Measurements from ENCODE around the gene P3H3.
A peak's percentile ranks its signal among the peaks of the same experiment; 100 is the strongest.
"Not testable (repeated sequence)": the region's sequence is repeated elsewhere in the genome, so short reads cannot be mapped to it uniquely, and the experiment has no call there.

Gene P3H3

GRCh38 chr12:6871052-6871957 is 43.1 kb downstream of the P3H3 start:
- ChIA-PET POLR2A (interaction anchor here (1.1 kb wide), 1 partner anchor 73 kb away, joined by 3 read pairs; the partner anchor contains the start of genes C12orf57 and RNU7-1), CTCF (interaction anchor here (0.8 to 9.4 kb wide), 25 partner anchors 10 to 242 kb away, joined by 3 to 105 read pairs (median 8); partner anchors contain the start of genes C12orf57, CDCA3, LRRC23 and MLF2)
- Histone ChIP-seq H3K9me3 (ENCODE audit: control extremely low read depth in 1 of 5, control insufficient read depth in 4 of 5, insufficient read depth in 2 of 5, low read depth in 1 of 5, low read length in 4 of 5) (no peaks in the 10 kb centered on the region), H3K36me3 (ENCODE audit: control insufficient read depth in 4 of 4, insufficient read depth in 4 of 4, low read length in 3 of 4) (peaks cover 4 to 32% (median 22%) of the 10 kb centered on the region in 4 experiments), H3K4me3 (ENCODE audit: control insufficient read depth in 1 of 7, extremely low read depth in 1 of 7, insufficient read depth in 4 of 7, low read depth in 2 of 7, low read length in 6 of 7) (peak overlapping the region in 5 of 7 experiments; percentile 7 to 94 (median 77)), H3K4me1 (ENCODE audit: control extremely low read depth in 1 of 4, control insufficient read depth in 4 of 4, insufficient read depth in 4 of 4, low read length in 3 of 4) (peaks cover 18 to 76% (median 70%) of the 10 kb centered on the region in 4 experiments), H3K27me3 (replicated peaks in 2 of 5; ENCODE audit: control insufficient read depth in 4 of 5, insufficient read depth in 5 of 5, low read length in 4 of 5) (no peaks in the 10 kb centered on the region), H3K27ac (ENCODE audit: insufficient read depth in 1 of 2, low read depth in 1 of 2, low read length in 2 of 2, poor library complexity in 1 of 2, severe bottlenecking in 2 of 2) (peak overlapping the region in 1 of 2 experiments; percentile 86)
- DNase-seq = no peak
- 74% methylated on average over 10 of the region's 12 CpGs for WGBS (ENCODE audit: insufficient coverage)

- ChIA-PET CTCF (interaction anchor here (0.6 to 9.4 kb wide), 40 partner anchors 9 to 241 kb away, joined by 3 to 105 read pairs (median 4); partner anchors contain the start of genes C12orf57, CDCA3, ENO2 and LRRC23), POLR2A (interaction anchor here (0.7 to 2.6 kb wide), 8 partner anchors 18 to 236 kb away, joined by 3 to 21 read pairs (median 4); partner anchors contain the start of genes C12orf57, C1RL, RNU7-1 and USP5)
- peak overlapping the region; percentile 76 to 94 (median 79) for H3K4me3 ChIP-seq (ENCODE audit: control insufficient read depth in 1 of 7, extremely low read depth in 1 of 7, insufficient read depth in 4 of 7, low read depth in 2 of 7, low read length in 6 of 7)
- no peaks in the 10 kb centered on the region for H3K27me3 ChIP-seq (replicated peaks in 2 of 5; ENCODE audit: control insufficient read depth in 4 of 5, insufficient read depth in 5 of 5, low read length in 4 of 5)
- H3K27ac ChIP-seq (ENCODE audit: insufficient read depth in 1 of 2, low read depth in 1 of 2, low read length in 2 of 2, poor library complexity in 1 of 2, severe bottlenecking in 2 of 2) = peak overlapping the region; percentile 55 to 86
- H3K9me3 ChIP-seq (ENCODE audit: control extremely low read depth in 1 of 5, control insufficient read depth in 4 of 5, insufficient read depth in 2 of 5, low read depth in 1 of 5, low read length in 4 of 5) = no peaks in the 10 kb centered on the region
- WGBS (ENCODE audit: insufficient coverage) = 2% methylated on average over 37 of the region's 40 CpGs
- peak; percentile 75 to 84 (median 82) for DNase-seq
- peaks cover 18 to 68% (median 61%) of the 10 kb centered on the region in 4 experiments for H3K4me1 ChIP-seq (ENCODE audit: control extremely low read depth in 1 of 4, control insufficient read depth in 4 of 4, insufficient read depth in 4 of 4, low read length in 3 of 4)
- peaks cover 4 to 29% (median 22%) of the 10 kb centered on the region in 4 experiments for H3K36me3 ChIP-seq (ENCODE audit: control insufficient read depth in 4 of 4, insufficient read depth in 4 of 4, low read length in 3 of 4)
Measured at GRCh38 chr12:6872073-6873048, 44.2 kb downstream of the P3H3 start.

GRCh38 chr12:6873094-6874014 is 45.1 kb downstream of the P3H3 start, which contains the start of gene SPSB2:
Gene SPSB2, minus strand, starts transcription at chr12:6873303. Its CDS starts 402 bp downstream, at chr12:6872901.
- Histone ChIP-seq H3K27me3 (replicated peaks in 2 of 5; ENCODE audit: control insufficient read depth in 4 of 5, insufficient read depth in 5 of 5, low read length in 4 of 5) (no peaks in the 10 kb centered on the region), H3K27ac (ENCODE audit: insufficient read depth in 1 of 2, low read depth in 1 of 2, low read length in 2 of 2, poor library complexity in 1 of 2, severe bottlenecking in 2 of 2) (peak within 1 kb of the TSS; percentile 55 to 86), H3K36me3 (ENCODE audit: control insufficient read depth in 4 of 4, insufficient read depth in 4 of 4, low read length in 3 of 4) (peaks cover 4 to 29% (median 22%) of the 10 kb centered on the region in 4 experiments), H3K4me1 (ENCODE audit: control extremely low read depth in 1 of 4, control insufficient read depth in 4 of 4, insufficient read depth in 4 of 4, low read length in 3 of 4) (peaks cover 16 to 63% (median 55%) of the 10 kb centered on the region in 4 experiments), H3K9me3 (ENCODE audit: control extremely low read depth in 1 of 5, control insufficient read depth in 4 of 5, insufficient read depth in 2 of 5, low read depth in 1 of 5, low read length in 4 of 5) (no peaks in the 10 kb centered on the region), H3K4me3 (ENCODE audit: control insufficient read depth in 1 of 7, extremely low read depth in 1 of 7, insufficient read depth in 4 of 7, low read depth in 2 of 7, low read length in 6 of 7) (peak within 1 kb of the TSS; percentile 77 to 94 (median 82))
- DNase-seq = peak; percentile 98 to 99 (median 99)
- WGBS (ENCODE audit: insufficient coverage) = under 1% methylated on average over 49 of the region's 66 CpGs
- CTCF ChIA-PET = interaction anchor here (0.7 to 9.4 kb wide), 35 partner anchors 9 to 238 kb away, joined by 3 to 105 read pairs (median 5); partner anchors contain the start of genes C12orf57, CDCA3, LRRC23 and MLF2
- POLR2A ChIA-PET = interaction anchor here (0.9 to 2.6 kb wide), 6 partner anchors 17 to 235 kb away, joined by 3 to 21 read pairs (median 5); partner anchors contain the start of genes C12orf57, C1RL, RNU7-1 and USP5

- H3K4me3 ChIP-seq (ENCODE audit: control insufficient read depth in 1 of 7, extremely low read depth in 1 of 7, insufficient read depth in 4 of 7, low read depth in 2 of 7, low read length in 6 of 7) = peak overlapping the region; percentile 50 to 94 (median 80)
- CTCF ChIA-PET = interaction anchor here (0.7 to 9.4 kb wide), 10 partner anchors 8 to 237 kb away, joined by 3 to 105 read pairs (median 6); partner anchors contain the start of gene LRRC23
Measured at GRCh38 chr12:6874015-6874368, 45.8 kb downstream of the P3H3 start.

GRCh38 chr12:6879824-6880223 is 51.6 kb downstream of the P3H3 start:
- H3K4me3 ChIP-seq (ENCODE audit: control insufficient read depth in 1 of 7, extremely low read depth in 1 of 7, insufficient read depth in 4 of 7, low read depth in 2 of 7, low read length in 6 of 7); H3K9me3 ChIP-seq (ENCODE audit: control extremely low read depth in 1 of 5, control insufficient read depth in 4 of 5, insufficient read depth in 2 of 5, low read depth in 1 of 5, low read length in 4 of 5); DNase-seq; H3K27ac ChIP-seq (ENCODE audit: insufficient read depth in 1 of 2, low read depth in 1 of 2, low read length in 2 of 2, poor library complexity in 1 of 2, severe bottlenecking in 2 of 2); H3K27me3 ChIP-seq (replicated peaks in 2 of 5; ENCODE audit: control insufficient read depth in 4 of 5, insufficient read depth in 5 of 5, low read length in 4 of 5): not testable (repeated sequence)
- H3K4me1 ChIP-seq (ENCODE audit: control extremely low read depth in 1 of 4, control insufficient read depth in 4 of 4, insufficient read depth in 4 of 4, low read length in 3 of 4) = peaks cover 4 to 12% (median 7%) of the 10 kb centered on the region in 4 experiments
- CTCF ChIA-PET = interaction anchor here (0.7 to 0.8 kb wide), 3 partner anchors 10 to 644 kb away, joined by 3 to 4 read pairs (median 3); no protein-coding TSS in a partner anchor
- peaks cover 2 to 17% (median 12%) of the 10 kb centered on the region in 4 experiments for H3K36me3 ChIP-seq (ENCODE audit: control insufficient read depth in 4 of 4, insufficient read depth in 4 of 4, low read length in 3 of 4)
- POLR2A ChIA-PET = interaction anchor here (0.7 kb wide), 1 partner anchor 64 kb away, joined by 7 read pairs; the partner anchor contains the start of gene RNU7-1
- 100% methylated on average over 7 of the region's 11 CpGs for WGBS (ENCODE audit: insufficient coverage)

More at GRCh38 chr12:6874015-6874368, 45.8 kb downstream of the P3H3 start:
- 41% methylated on average over 8 of the region's 9 CpGs for WGBS (ENCODE audit: insufficient coverage)
- not testable (repeated sequence) for H3K27me3 ChIP-seq (replicated peaks in 2 of 5; ENCODE audit: control insufficient read depth in 4 of 5, insufficient read depth in 5 of 5, low read length in 4 of 5); DNase-seq; H3K9me3 ChIP-seq (ENCODE audit: control extremely low read depth in 1 of 5, control insufficient read depth in 4 of 5, insufficient read depth in 2 of 5, low read depth in 1 of 5, low read length in 4 of 5)
- POLR2A ChIA-PET = interaction anchor here (1.2 to 2.6 kb wide), 2 partner anchors 17 to 22 kb away, joined by 4 to 21 read pairs; partner anchors contain the start of gene USP5
- Histone ChIP-seq H3K4me1 (ENCODE audit: control extremely low read depth in 1 of 4, control insufficient read depth in 4 of 4, insufficient read depth in 4 of 4, low read length in 3 of 4) (peaks cover 10 to 56% (median 49%) of the 10 kb centered on the region in 4 experiments), H3K27ac (ENCODE audit: insufficient read depth in 1 of 2, low read depth in 1 of 2, low read length in 2 of 2, poor library complexity in 1 of 2, severe bottlenecking in 2 of 2) (peak overlapping the region; percentile 20 to 77), H3K36me3 (ENCODE audit: control insufficient read depth in 4 of 4, insufficient read depth in 4 of 4, low read length in 3 of 4) (peaks cover 4 to 27% (median 21%) of the 10 kb centered on the region in 4 experiments)

Measured in common myeloid progenitor, CD34-positive (primary cell).